Activated naive CD8-positive, alpha-beta T cell treated with anti-CD3 and anti-CD28 coated beads for 36 hours (primary cell): ENCODE data around the gene DBX1. TPM values are rescaled to one million over a fixed set of nuclear protein-coding genes. Genes with fewer than 3 reads are reported as not detected.

Experiments
- DNase-seq: peaks from one replicate; pipeline ENCODE4 v3.0.0; 2021
- H3K27ac Mint-ChIP-seq: one replicate; pipeline ENCODE4 v1.8.0; 2022; ENCODE audit warnings: mild to moderate bottlenecking, moderate library complexity, mixed read lengths
- H3K27me3 Mint-ChIP-seq: one replicate; pipeline ENCODE4 v1.8.0; 2022; ENCODE audit warnings: mild to moderate bottlenecking, mixed read lengths
- H3K36me3 Mint-ChIP-seq: one replicate; pipeline ENCODE4 v1.8.0; 2021; ENCODE audit warnings: mild to moderate bottlenecking, mixed read lengths
- H3K4me1 Mint-ChIP-seq: one replicate; pipeline ENCODE4 v1.8.0; 2021; ENCODE audit warnings: mixed read lengths
- H3K4me3 Mint-ChIP-seq: one replicate; pipeline ENCODE4 v1.8.0; 2022; ENCODE audit warnings: mild to moderate bottlenecking, moderate library complexity, mixed read lengths
- H3K9me3 Mint-ChIP-seq: one replicate; pipeline ENCODE4 v1.8.0; 2022; ENCODE audit warnings: mixed read lengths
- total RNA-seq, 2 experiments: library from RNA; stranded (reverse); gene quantifications; one replicate each; pipeline ENCODE4 v1.2.3, GENCODE V29; 2021

Gene DBX1
- total RNA-seq, 2 experiments from 2014 or later, result not detected

DNA sequence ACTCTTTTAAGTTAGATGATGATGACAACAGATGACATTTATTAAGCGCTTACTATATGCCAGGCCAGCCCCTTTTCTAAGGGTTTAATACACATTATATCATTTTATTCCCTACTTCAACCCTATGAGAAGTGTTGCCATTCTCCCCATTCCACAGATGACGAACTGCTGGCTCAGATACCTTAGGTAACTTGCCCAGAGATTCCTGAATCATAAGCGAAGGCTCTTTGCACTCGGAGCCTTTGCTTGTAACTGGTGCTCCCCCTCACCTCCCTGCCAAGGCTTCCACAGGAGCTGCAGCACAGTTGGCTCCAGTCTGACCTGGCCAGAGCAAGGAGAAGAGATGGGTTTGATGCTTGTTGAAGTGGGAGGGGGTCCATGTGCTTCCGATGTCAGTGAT lies 43.0 kb downstream of the DBX1 start:
- no peaks in the 10 kb centered on the region for H3K4me1 Mint-ChIP-seq
- no peak overlapping the region for H3K4me3 Mint-ChIP-seq
- H3K36me3 Mint-ChIP-seq, result no peaks in the 10 kb centered on the region
- peaks cover 8% of the 10 kb centered on the region for H3K27me3 Mint-ChIP-seq
- no peak overlapping the region for H3K27ac Mint-ChIP-seq
- DNase-seq, result no peak
- H3K9me3 Mint-ChIP-seq, result no peaks in the 10 kb centered on the region

GRCh38 chr11:20116825-20117224 lies 43.5 kb downstream of the DBX1 start:
- Mint-ChIP-seq H3K4me1 (no peaks in the 10 kb centered on the region), H3K9me3 (no peaks in the 10 kb centered on the region), H3K36me3 (no peaks in the 10 kb centered on the region), H3K4me3 (no peak overlapping the region), H3K27me3 (peaks cover 8% of the 10 kb centered on the region), H3K27ac (no peak overlapping the region)
- no peak for DNase-seq

DNA sequence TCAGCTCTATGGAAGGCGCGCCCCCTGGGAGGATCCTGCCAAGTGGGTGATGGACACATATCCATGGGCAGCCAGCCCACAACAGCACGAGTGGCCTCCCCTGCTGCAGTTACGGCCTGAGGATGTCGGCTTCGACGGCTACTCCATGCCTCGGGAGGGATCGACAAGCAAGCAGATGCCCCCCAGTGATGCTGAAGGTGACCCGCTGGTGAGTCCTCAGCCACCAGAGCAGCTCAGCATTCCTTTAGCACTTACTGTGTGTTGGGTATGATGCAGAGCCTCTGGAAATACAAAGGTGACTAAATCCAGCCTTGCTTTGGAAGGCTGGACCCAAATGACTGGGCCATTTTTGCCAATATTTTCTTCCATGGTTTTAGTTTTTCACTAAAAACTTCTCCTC lies 45.7 kb downstream of the DBX1 start:
- Mint-ChIP-seq H3K9me3 (no peaks in the 10 kb centered on the region), H3K4me3 (no peak overlapping the region), H3K4me1 (no peaks in the 10 kb centered on the region), H3K36me3 (no peaks in the 10 kb centered on the region), H3K27me3 (peaks cover 9% of the 10 kb centered on the region), H3K27ac (no peak overlapping the region)
- DNase-seq, result no peak

GRCh38 chr11:20113149-20113438 lies 47.2 kb downstream of the DBX1 start:
- peaks cover 5% of the 10 kb centered on the region for H3K27me3 Mint-ChIP-seq
- no peak overlapping the region for H3K4me3 Mint-ChIP-seq
- no peak overlapping the region for H3K27ac Mint-ChIP-seq
- no peak for DNase-seq
- H3K4me1 Mint-ChIP-seq, result no peaks in the 10 kb centered on the region
- no peaks in the 10 kb centered on the region for H3K36me3 Mint-ChIP-seq
- H3K9me3 Mint-ChIP-seq, result no peaks in the 10 kb centered on the region

DNA sequence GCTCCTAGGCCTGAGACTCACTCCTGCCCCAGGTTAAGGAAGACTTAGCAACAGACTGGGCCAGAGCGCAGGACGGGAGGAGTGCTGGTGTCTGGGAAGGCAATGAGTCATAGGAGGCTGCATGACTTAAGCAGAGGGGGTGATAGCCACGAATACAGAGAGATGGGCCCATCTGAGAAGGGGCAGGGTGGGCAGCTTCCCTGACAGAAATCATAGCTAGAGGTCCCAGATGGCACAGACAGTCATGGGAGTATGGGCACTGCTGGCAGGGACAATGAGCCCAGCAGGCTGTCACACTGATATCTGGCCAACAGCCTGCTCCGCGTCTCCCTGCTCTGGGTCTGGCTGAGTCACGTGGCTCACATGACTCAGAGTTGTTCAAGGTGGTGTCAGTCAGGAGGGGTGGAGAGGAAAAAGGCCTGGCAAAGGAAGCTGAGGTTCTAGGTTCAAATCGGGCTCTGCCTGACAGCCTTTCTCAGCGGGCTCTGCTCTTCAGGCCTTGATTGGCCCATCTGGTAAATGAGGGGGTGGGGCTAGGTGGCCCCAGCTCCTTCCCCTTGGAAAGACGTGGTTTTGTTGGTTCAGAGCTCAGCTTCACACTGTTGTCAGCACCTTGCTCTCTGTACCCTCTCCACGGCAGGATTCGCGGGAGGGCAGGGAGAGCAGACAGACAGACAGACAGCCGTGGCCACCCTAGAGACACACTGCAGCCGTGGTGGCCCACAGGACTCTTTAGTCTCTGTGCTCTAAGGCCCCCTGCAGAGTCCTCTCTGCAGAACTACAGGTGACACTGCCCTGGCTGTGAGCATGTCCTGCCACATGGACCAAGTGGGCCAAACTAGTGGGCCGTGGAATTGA lies 47.8 kb downstream of the DBX1 start:
- peak; percentile 12 for DNase-seq
- Mint-ChIP-seq H3K4me1 (no peaks in the 10 kb centered on the region), H3K27ac (no peak overlapping the region), H3K27me3 (peaks cover 7% of the 10 kb centered on the region), H3K36me3 (no peaks in the 10 kb centered on the region), H3K9me3 (no peaks in the 10 kb centered on the region), H3K4me3 (no peak overlapping the region)

DNA sequence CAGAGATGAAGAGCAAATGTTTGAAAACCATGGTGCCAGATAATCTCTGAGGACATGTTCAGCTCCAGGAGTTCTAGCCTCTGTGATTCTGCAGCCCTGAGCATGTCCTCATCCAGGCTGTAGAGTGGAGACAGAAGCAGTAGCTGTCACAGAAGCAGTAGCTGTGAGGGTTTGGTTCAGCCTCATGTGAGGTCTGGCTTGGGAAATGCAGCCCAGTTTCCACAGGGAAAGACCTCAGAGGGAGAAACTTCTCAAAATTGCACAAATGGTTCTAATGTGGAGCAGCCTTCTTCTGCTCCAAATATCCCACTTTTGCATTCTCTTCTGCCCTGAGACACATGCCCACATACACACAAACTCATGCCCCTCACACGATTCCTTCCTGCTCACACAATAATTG lies 48.4 kb downstream of the DBX1 start:
- Mint-ChIP-seq H3K27me3 (peaks cover 7% of the 10 kb centered on the region), H3K4me3 (no peak overlapping the region), H3K4me1 (no peaks in the 10 kb centered on the region), H3K27ac (no peak overlapping the region), H3K9me3 (no peaks in the 10 kb centered on the region), H3K36me3 (no peaks in the 10 kb centered on the region)
- DNase-seq, result no peak

DNA sequence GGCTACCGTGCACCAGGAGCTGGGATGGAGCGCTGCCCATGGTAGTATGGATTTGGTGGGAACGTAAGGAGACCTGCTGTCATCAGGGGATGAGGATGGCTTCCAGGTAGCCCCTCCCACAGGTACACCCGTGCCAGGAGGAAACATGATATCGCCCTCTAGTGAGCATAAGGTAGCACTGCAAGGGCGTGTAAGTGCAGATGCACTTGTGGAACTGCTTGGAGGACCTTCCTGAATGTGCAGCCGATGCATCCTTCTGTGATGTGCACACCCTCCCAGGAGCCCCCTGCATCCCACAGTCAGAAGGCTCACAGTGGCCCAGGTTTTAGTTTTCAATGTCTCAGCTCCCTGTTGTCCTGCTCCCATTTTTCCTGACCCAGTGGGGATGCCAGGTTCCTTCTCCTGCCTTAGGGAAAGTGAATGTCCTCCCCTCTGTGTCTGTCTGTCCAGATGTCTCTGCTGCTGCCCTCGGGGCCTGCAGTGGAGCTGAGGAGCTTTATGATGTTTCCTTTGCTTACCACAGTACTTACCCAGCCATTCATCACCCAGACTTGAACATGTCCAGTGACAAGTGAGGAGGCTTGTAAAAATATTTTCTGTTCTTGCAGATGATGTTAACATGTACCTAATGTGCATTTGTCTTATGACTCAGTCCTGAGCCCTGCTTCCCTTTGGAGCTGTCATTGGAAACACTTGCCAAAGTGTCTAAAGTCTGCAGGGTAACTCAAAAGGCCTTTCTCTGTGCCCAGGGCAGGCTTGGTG lies 49.2 kb downstream of the DBX1 start:
- no peak overlapping the region for H3K27ac Mint-ChIP-seq
- DNase-seq, result peak; percentile 48
- no peaks in the 10 kb centered on the region for H3K4me1 Mint-ChIP-seq
- no peaks in the 10 kb centered on the region for H3K9me3 Mint-ChIP-seq
- H3K27me3 Mint-ChIP-seq, result peaks cover 7% of the 10 kb centered on the region
- no peaks in the 10 kb centered on the region for H3K36me3 Mint-ChIP-seq
- H3K4me3 Mint-ChIP-seq, result no peak overlapping the region

- Mint-ChIP-seq H3K4me3 (no peak overlapping the region), H3K27me3 (peaks cover 7% of the 10 kb centered on the region), H3K4me1 (no peaks in the 10 kb centered on the region), H3K36me3 (no peaks in the 10 kb centered on the region), H3K9me3 (no peaks in the 10 kb centered on the region), H3K27ac (no peak overlapping the region)
- no peak for DNase-seq
These were observed 50.4 kb downstream of the DBX1 start for GRCh38 chr11:20109731-20110445.

Other genes starting within 250 kb of the DBX1 start
- 10 to 100 TPM; 44.3 to 45.7 TPM for gene HTATIP2, start 203.2 kb upstream of the DBX1 start, total RNA-seq
- gene PRMT3, start 227.2 kb upstream of the DBX1 start, total RNA-seq, result 10 to 100 TPM; 47.2 to 49.9 TPM